ENCODE data around the gene RAB34.
"Not testable (repeated sequence)": the region's sequence is repeated elsewhere in the genome, so short reads cannot be mapped to it uniquely, and the experiment has no call there.

Gene RAB34

DNA sequence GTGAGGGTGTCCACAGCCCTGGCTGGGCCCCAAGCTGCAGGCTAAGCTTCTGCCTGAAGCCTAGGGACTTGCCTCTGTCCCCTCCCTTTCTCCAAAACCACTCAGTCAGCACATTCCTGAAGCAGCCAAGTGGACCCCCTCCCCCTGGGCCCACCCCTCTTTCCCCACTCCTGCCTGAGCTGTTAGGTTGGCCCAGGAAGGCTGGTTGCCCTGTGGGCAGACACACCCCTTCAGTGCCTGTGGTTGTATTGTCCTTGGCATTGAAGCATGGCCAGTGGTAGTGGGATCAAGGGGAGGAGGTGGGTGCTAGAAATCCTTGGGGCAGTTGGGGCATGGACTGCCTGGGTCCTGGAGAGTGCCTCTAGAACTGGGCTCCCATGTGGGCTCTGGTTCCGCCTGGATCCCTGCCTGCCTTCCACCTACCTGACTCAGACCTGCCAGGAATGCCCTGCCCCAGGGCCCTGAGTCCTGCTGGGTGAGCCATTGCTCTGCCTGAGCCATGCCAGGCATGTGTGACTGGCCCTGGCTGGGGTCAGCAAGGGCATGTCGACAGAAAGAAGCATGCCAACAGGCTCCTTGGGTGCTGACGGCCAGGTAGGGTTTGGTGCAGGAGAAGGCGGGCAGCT is 28.2 kb upstream of the RAB34 start:
- DNase-seq = no peak

DNA sequence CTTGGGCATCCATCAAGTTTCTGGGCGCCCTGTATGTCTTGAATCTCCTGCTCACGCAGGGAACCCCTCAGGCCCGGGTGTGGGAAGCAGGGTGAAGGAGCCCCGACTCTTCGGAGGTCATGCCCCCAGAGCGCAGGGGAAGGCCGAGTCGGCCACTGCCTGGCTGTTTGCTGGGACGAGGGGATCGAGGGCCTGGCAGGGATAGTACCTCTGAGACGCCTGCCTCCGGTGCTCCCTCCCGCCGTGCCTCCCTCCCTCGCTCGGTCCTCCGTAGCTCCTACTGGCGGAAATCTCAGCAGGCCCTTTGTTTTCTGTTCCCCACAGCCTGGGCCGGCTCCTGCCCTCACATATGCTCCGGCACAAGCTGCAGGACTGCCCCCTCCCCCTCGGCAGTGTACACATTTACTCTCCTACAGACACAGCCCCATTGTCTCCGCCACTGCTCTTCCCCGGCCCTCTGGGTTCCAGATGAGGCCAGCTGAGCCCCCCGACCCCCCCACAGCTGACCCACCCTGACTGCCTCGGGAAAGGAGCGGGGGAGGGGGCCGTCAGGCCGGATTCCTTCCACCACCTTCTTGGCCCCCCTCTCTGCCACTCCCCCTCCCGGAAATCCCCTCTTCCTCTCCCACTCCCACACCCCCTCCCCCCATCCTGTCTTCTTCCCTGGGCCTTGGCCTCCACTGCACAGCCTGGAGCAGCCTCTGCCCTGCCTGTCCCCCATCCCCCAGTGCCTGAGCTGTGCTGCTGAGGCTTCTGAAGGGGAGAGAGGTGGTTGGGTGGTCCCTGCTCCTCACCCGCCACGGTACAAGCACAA is 27.5 kb upstream of the RAB34 start:
- peak; percentile 91 to 93 for DNase-seq

DNA sequence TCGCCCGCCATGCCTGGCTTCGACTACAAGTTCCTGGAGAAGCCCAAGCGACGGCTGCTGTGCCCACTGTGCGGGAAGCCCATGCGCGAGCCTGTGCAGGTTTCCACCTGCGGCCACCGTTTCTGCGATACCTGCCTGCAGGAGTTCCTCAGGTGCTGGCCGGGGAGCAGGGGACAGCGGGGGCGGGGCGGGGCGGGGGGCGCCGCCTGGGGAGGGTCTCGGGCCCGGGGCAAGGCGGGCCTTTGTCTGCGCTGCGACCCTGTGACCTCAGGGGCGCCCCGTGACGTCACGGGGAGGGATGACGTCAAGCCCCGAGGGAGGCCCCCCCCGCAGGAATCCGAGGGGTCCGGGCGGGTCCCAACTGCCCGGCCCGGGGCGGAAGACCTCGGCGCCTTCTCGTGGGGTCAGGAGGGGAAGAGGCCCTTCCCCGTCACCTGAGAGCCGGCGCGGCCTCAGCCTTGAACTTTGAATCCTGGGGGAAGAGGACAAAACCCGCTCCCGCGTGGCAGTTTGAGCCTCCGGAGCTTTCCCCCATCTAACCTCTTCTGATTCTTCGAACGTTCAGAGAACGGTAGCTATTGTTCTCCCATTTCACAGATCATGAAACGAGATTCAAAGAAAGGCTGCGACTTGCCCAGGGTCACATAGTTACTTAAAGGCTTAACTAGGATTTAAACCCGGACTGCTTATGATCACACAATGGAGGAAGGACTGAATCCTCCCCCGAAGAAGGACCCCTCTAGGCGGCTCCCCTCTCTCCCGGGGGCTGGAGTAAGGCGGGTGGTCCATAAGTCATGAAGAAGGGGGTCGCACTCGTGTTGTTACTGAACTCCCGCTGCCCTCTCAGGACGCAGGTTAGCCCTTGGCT is 26.7 kb upstream of the RAB34 start:
- DNase-seq = no peak

DNA sequence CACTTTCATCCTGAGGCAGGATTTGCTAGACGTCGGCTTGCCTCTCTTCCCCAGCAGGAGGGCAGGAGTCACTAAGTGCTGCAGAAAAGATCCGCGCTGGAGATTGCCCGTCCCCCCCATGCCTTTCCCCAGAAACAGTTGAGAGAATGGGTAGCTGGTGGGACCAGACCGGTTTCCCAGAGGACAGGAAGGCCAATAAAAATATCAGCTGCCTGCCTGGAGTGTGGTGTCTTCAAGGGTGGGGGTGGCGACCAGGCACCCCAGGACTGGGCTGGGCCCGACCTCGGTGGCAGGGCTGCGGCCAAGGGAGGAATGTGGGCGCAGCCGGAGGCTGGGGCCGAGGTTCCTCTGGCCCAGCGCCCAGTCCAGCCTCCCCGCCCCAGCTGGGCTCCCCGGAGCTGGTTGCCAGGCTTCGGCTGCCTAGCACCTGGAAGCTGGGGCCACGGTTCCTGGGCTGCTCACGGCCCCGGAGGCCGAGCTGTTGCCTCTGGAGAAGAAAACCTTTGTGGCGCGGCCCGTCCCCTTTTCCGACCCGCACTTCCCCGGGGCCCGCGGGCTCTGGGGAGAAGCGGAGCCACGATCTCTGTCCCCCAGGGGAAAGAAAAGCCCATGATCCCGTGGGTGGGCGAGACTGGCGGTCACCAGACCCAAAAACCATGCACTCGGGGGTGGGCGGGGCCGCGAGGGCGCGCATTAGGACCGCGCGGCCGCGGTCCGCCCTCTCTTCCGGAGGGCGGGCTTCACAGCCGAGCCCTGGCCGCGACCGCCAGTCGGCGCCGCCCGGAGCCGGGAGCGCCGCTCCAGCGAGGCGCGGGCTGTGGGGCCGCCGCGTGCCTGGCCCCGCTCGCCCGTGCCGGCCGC is 25.8 kb upstream of the RAB34 start, which contains the start of gene TRAF4:
Gene TRAF4, plus strand, starts transcription at position 769 of the 861 bp plus-strand sequence. CDS start 102 bp downstream, outside the sequence.
- peak; percentile 59 to 77 for DNase-seq

DNA sequence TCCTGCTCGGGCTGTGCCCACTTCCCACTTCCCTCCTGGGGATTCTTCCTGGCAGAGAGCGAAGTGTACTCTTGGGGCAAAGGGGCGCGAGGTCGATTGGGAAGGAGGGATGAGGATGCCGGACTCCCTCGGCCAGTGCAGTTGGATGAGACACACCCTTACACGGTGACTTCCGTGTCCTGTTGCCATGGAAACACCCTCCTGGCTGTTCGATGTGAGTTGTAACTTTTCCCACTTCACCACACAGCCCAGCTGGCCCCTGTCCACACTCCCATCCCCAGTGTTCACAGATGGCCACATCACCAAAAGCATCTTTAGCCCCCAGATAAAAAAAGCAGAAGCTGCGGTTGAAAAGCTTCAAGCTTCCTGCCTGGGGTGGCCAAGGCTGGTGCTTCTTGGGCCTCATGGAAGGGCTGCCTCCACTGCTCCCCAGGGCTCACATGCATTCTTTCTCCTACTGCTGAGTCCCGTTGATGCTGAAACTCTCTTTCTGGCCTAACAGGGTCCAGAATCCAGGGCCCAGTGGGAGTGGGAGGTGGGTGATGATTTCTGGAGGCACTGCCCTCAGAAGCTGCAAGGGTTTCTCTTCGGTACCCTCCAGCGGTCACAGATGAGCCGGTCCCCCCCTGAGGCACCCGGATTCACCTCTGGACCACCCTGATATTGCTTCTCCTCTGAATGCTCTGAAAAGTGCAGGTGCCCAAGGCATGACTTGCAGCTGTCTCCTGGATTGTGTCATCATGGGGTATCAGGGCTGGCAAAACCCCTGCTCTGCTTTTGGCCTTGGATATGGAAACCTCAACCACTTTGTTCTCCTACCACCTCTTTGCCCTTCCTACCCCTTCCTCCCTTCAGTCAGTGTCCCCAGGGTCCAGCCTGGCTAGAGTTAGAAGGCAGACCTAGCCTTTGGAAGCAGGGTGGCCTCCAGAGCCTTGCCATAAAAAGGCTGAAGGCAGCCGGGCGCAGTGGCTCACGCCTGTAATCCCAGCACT is 24.0 kb upstream of the RAB34 start:
- peak in 1 of 2 donors; percentile 15 for DNase-seq

DNA sequence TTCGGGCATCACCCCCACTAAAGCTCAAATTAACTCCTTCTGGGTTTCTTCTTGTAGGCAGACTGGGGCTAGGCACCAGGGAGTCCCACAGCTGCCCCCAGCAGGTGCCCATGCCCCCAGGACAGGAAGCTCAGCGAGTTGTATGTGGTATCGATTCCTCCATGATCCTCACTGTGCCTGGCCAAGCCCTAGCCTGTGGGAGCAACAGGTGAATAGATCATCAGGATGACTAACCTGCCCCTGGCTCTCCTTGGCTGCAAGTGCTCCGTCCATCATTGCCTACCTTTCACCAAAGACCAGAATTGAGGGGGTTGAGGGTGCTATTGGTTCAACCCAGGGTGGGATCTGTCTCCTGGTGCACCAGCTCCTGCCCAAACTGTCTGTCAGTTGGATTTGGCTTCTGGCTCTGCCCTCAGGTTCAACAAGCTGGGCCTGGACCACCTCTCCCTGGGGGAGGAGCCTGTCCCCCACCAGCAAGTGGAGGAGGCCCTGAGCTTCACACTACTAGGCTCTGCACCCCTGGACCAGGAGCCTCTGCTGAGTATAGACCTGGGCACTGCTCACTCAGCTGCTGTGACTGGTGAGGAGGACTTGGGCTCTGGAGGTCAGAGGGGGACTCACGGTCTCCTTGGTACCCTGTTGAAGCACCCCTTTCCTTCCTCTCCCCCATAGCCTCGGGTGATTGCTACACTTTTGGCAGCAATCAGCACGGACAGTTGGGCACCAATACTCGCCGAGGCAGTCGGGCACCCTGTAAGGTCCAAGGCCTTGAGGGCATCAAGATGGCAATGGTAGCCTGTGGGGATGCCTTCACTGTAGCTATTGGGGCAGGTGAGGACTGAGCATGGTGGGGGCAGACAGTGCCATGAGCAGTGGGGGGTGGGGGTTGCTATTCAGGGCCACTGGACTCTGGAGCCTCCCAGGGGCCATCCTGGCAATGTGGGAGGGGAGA is 23.0 kb upstream of the RAB34 start:
- DNase-seq = no peak

DNA sequence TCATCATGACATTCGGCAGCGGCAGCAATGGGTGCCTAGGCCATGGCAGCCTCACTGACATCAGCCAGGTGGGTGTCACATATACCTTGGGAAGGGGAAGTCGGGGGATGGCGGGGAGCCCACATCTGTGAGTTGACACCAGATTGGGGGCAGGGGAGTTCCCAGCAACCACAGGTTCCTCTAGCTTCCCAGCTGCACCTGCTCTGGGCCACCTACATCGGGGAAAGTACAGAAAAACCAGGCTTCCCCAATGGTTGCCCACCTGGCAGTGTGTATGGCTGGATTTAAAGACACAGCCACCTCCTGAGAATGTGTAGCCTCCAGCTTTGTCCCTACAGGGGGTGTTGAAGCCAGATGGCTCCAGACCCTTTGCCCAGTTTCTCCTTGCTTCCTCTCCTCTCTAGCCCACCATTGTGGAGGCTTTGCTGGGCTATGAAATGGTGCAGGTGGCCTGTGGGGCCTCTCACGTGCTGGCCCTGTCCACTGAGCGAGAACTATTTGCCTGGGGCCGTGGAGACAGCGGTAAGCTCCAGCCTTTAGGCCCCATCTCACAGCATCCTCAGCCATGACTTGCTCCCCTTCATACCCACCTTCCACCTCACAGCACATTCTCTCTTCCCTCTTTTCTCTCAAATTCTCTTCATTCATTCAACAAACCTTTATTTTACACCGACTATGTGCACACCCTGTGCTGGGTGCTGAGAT is 21.2 kb upstream of the RAB34 start:
- DNase-seq = no peak

DNA sequence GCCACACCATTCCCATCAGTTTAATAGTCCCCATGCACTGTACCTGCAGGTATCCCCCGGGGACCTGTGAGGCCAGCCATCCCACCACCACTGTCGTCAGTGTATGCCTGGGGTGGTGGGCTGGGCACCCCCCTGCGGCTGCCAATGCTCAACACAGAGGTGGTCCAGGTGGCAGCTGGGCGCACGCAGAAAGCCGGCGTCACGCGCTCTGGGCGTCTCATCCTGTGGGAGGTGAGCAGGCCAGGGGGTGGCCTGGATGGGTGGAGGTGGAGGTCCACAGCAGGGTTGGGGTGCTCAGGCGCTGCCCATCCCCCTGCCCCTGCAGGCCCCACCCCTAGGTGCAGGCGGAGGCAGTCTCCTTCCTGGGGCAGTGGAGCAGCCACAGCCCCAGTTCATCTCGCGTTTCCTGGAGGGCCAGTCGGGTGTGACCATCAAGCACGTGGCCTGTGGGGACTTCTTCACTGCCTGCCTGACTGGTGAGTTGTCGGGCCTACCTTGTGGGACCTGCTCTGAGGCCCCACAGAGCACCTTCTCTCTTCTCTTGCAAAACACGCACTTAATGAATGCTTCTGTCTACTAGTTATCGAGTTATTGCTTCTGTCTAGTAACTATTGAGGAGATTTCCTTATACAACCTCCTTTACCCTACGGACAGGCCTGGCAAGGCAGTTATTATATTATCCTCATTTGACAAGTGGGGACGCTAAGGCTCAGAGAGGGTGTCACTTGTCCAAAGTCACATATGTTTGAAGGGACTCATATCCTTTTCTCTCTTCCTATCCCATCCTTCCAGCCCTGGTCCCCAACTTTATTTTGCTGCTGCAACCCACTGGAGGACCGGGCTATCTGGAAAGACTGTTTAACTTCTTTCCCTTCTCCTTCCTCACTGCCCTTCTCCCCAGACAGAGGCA is 20.4 kb upstream of the RAB34 start:
- no peak for DNase-seq

DNA sequence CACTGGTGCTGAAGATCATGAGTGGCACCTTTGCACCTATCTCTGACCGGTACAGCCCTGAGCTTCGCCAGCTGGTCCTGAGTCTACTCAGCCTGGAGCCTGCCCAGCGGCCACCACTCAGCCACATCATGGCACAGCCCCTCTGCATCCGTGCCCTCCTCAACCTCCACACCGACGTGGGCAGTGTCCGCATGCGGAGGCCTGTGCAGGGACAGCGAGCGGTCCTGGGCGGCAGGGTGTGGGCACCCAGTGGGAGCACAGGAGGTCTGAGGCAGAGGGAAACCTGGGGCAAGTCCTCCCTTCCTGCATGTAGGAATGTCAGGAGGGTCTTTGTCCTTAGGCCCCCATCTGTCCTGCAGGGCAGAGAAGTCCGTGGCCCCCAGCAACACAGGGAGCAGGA is 19.6 kb upstream of the RAB34 start:
- no peak for DNase-seq

DNA sequence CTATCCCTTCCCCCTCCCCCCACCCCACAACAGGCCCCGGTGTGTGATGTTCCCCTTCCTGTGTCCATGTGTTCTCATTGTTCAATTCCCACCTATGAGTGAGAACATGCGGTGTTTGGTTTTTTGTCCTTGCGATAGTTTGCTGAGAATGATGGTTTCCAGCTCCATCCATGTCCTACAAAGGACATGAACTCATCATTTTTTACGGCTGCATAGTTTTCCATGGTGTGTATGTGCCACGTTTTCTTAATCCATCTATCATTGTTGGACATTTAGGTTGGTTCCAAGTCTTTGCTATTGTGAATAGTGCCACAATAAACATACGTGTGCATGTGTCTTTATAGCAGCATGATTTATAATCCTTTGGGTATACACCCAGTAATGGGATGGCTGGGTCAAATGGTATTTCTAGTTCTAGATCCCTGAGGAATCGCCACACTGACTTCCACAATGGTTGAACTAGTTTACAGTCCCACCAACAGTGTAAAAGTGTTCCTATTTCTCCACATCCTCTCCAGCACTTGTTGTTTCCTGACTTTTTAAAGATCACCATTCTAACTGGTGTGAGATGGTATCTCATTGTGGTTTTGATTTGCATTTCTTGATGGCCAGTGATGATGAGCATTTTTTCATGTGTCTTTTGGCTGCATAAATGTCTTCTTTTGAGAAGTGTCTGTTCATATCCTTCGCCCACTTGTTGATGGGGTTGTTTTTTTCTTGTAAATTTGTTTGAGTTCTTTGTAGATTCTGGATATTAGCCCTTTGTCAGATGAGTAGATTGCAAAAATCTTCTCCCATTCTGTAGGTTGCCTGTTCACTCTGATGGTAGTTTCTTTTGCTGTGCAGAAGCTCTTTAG is 18.5 kb upstream of the RAB34 start:
- DNase-seq = not testable (repeated sequence)

DNA sequence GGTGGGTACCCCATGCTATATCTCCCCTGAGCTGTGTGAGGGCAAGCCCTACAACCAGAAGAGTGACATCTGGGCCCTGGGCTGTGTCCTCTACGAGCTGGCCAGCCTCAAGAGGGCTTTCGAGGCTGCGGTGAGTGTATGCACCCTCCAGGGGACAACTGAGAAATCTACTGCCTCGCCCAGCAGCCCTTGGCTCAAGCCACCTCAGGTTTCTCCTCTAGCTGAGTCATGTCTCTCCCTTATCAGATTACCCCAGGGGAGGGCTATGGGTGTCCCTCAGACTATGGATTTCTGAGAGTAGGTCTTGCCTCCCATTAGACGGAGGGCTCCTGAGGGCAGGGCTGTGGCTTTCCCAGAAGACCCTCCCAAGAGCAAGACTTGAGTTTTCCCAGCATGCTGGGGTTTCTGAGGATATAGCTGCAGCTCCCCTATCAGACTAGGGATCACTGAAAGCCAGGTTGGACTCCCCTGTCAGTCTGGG is 17.6 kb upstream of the RAB34 start:
- DNase-seq = no peak

DNA sequence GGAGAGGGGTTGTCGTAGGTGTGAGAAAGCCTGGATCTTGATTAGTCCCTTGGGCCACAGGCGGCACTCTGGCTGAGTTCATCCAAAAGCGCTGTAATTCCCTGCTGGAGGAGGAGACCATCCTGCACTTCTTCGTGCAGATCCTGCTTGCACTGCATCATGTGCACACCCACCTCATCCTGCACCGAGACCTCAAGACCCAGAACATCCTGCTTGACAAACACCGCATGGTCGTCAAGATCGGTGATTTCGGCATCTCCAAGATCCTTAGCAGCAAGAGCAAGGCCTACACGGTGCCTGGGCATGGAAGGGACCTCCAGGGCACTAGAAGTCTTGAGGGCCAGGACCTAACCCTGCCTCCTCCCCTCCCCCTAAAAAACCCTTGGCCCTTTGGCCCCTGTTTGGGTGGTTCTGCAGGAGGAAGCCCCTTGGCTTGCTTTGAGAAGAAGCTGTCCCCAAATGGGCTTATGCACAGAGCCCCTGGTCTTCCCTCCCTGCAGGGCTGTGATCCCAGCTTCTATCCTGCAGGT is 17.1 kb upstream of the RAB34 start:
- no peak for DNase-seq

DNA sequence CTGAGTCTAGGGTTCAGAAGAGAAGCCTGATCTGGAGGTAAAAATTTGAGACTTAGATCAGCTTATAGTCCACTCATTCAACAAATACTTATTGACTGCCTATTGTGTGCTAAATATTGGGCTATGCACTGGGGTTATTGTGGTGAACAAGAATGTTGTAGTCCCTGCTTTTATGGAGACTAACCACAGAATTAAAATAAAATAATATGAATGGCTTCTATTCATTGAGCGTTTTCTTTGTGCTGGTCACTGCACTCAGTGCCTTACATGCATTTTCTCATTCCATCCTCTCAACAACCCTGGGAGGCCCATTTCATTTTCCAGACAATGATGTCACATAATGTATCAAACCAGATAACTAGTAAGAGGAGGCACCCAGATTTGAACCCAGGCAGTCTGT is 15.7 kb upstream of the RAB34 start:
- no peak for DNase-seq

DNA sequence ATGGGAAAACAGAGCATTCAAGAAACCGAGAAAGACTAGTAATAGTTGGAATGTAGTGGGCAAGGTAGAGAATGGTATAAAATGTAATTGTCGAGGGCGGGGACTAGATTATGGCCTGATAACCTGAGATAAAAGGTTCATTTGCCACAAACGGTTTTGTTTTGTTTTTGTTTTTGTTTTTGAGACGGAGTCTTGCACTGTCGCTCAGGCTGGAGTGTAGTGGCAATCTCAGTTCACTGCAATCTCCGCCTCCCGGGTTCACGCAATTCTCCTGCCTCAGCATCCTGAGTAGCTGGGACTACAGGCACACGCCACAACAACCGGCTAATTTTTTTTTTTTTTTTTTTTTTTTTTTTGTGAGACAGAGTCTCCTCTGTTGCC is 12.3 kb upstream of the RAB34 start:
- no peak for DNase-seq

DNA sequence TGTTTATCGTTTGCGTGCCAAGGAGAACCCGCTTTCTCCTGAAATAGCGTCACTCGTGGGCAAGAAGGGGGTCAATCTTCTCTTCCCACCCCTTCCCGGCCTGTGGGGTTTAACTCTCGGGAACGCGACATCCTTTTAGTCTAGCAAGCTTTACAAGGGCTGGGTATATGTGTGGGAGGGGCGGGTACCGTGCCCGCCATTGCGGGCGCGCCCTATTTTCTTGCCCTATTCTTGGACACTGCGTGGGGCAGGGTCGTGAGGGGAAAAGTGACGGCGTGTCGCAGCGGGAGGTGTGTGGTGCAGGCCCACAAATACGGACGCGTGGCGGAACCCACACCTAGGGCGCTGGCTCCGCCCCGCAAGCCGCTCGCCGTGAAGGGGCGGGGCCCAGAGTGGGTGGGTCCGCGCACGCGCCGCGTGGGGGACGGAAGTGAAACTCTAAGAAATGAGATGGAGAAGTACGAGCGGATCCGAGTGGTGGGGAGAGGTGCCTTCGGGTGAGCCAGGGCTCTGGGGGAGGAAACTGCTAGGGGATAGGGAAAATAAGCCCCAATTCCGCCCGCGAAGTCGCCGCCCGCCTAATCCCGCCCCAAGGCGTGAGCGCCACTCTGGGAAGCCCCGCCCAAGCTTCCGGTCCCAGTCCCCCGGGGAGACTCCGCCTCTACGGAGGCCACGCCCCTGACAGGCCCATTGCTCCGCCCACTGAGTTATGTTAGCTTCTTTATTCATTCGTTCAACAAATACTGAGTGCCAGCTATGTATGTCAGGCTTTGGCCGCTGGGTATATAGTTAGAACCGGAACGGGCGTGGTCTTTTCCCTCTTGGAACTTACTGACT is 10.9 kb upstream of the RAB34 start, which contains the start of gene NEK8:
Gene NEK8, plus strand, starts transcription at position 425 of the 837 bp plus-strand sequence. Its CDS starts 26 bp downstream, at position 451.
- DNase-seq = peak; percentile 85 to 86

Data from hippocampal formation (tissue), 2 donors.